Measurements from ENCODE around the gene MACROD2.

GRCh38 chr20:14866841-14867514 is 871.7 kb downstream of the MACROD2 start:
- TF ChIP-seq SP1 (IDR thresholded peaks at IDR 0.05) (no peak), JUND (IDR thresholded peaks at IDR 0.05) (no peak), REST (IDR thresholded peaks at IDR 0.05) (no peak), CTCF (IDR thresholded peaks at IDR 0.05; ENCODE audit: low read depth, low read length, missing input control) (no peak), YY1 (IDR thresholded peaks at IDR 0.05) (no peak), FOXA1 (IDR thresholded peaks at IDR 0.05) (no peak)

Data from liver (tissue), 3 donors.